NCI-H187 (cell line): ENCODE measurements around the gene TTLL13.
"Not testable (repeated sequence)": the region's sequence is repeated elsewhere in the genome, so short reads cannot be mapped to it uniquely, and the experiment has no call there.

Experiments
- DNase-seq, 2 experiments: peaks; one replicate each; lab custom pipeline; 2025; lab: John Stamatoyannopoulos, UW

Gene TTLL13

GRCh38 chr15:90234096-90234988 is 15.0 kb upstream of the TTLL13 start, which contains the start of gene GDPGP1:
GDPGP1 (plus strand) TSS chr15:90234209; CDS start chr15:90240909, 6,700 bp downstream.
- peak in 1 of 2 experiments; percentile 74 for DNase-seq

GRCh38 chr15:90239371-90239770 is 10.0 kb upstream of the TTLL13 start:
- no peak for DNase-seq

GRCh38 chr15:90240856-90241255 is 8.5 kb upstream of the TTLL13 start:
- no peak for DNase-seq

GRCh38 chr15:90241343-90242192 is 7.8 kb upstream of the TTLL13 start:
- DNase-seq: no peak

GRCh38 chr15:90243943-90244639 is 5.3 kb upstream of the TTLL13 start:
- DNase-seq: no peak

- no peak for DNase-seq
Observed at GRCh38 chr15:90248789-90249202, 560 bp upstream of the TTLL13 start.

- DNase-seq: no peak
Observed at GRCh38 chr15:90257776-90258175, 8.4 kb downstream of the TTLL13 start.

- no peak for DNase-seq
Observed at GRCh38 chr15:90259524-90259923, 10.2 kb downstream of the TTLL13 start.

GRCh38 chr15:90260731-90261130 is 11.4 kb downstream of the TTLL13 start:
- DNase-seq: not testable (repeated sequence)

GRCh38 chr15:90261811-90262210 is 12.5 kb downstream of the TTLL13 start:
- no peak for DNase-seq

GRCh38 chr15:90262426-90262825 is 13.1 kb downstream of the TTLL13 start:
- no peak for DNase-seq

GRCh38 chr15:90264671-90265070 is 15.3 kb downstream of the TTLL13 start:
- no peak for DNase-seq

GRCh38 chr15:90265271-90266060 is 16.1 kb downstream of the TTLL13 start, which contains the start of gene NGRN:
NGRN (plus strand) TSS chr15:90265672; CDS start chr15:90265713, 41 bp downstream.
- peak; percentile 73 for DNase-seq

GRCh38 chr15:90266061-90266431 is 16.7 kb downstream of the TTLL13 start:
- peak; percentile 2 to 36 for DNase-seq

- no peak for DNase-seq
Observed at GRCh38 chr15:90266485-90266884, 17.1 kb downstream of the TTLL13 start.

GRCh38 chr15:90268415-90268814 is 19.1 kb downstream of the TTLL13 start:
- peak; percentile 5 to 14 for DNase-seq

GRCh38 chr15:90270502-90271150 is 21.3 kb downstream of the TTLL13 start:
- DNase-seq: no peak

GRCh38 chr15:90271459-90272166 is 22.3 kb downstream of the TTLL13 start:
- no peak for DNase-seq

- not testable (repeated sequence) for DNase-seq
Observed at GRCh38 chr15:90278467-90278866, 29.1 kb downstream of the TTLL13 start.

GRCh38 chr15:90280743-90281142 is 31.4 kb downstream of the TTLL13 start:
- DNase-seq: not testable (repeated sequence)
